Measurements from ENCODE around the gene PSMB10.
A peak's percentile ranks its signal among the peaks of the same experiment; 100 is the strongest.

GRCh38 chr16:67951485-67951884, 14.8 kb upstream of the PSMB10 start:
- TF ChIP-seq CTCF (IDR thresholded peaks at IDR 0.05), result no peak
- peak in 1 of 2 donors; percentile 67 for TF ChIP-seq EP300 (IDR thresholded peaks at IDR 0.05)
